D341Med (cell line): ENCODE data around the gene WBP1.
A peak's percentile ranks its signal among the peaks of the same experiment; 100 is the strongest.
"Not testable (repeated sequence)": the region's sequence is repeated elsewhere in the genome, so short reads cannot be mapped to it uniquely, and the experiment has no call there.

Experiments
- DNase-seq: peaks from one replicate; pipeline ENCODE4 v3.0.0; 2012; ENCODE audit warnings: low spot score

Gene WBP1

DNA sequence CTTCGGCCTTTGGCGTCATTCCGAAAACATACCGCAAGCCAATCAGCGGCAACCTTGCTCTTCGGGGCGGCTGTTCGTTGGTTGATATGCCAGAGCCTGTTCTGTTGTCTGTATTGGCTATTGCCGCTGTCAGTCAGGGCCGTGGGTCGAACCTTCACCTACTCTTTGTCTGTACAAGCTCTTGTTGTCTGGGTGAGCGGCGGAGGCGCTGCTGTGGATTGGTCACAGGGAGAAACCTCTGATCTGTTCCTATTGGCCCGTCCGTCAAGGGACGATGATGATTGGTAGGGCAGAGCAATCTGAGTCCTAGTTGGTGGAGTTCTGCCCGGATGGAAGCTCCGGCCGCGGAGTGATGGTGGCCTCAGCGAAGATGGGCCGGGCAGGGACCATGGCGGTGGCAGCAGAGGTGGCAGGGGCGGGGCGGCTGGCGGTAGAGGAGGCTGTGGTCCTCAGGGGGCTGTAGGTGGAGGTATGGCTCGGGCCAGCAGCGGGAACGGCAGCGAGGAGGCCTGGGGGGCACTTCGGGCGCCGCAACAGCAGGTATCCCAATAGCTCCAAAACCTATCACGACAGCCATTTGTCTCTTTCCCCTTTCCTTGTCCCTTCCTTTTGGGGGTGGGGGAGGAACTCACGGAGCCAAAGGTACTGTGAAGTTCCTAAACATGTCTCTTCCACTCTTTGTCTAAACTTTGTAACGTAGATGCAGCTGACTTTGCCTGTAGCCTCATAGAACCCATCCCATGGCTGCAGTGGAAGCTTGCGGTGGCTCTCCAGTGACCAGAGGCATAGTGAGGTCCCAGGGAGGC is at the start of gene WBP1:
Gene WBP1, plus strand, starts transcription at position 307 of the 806 bp plus-strand sequence. Its CDS starts 165 bp downstream, at position 472.
- peak; percentile 92 for DNase-seq

DNA sequence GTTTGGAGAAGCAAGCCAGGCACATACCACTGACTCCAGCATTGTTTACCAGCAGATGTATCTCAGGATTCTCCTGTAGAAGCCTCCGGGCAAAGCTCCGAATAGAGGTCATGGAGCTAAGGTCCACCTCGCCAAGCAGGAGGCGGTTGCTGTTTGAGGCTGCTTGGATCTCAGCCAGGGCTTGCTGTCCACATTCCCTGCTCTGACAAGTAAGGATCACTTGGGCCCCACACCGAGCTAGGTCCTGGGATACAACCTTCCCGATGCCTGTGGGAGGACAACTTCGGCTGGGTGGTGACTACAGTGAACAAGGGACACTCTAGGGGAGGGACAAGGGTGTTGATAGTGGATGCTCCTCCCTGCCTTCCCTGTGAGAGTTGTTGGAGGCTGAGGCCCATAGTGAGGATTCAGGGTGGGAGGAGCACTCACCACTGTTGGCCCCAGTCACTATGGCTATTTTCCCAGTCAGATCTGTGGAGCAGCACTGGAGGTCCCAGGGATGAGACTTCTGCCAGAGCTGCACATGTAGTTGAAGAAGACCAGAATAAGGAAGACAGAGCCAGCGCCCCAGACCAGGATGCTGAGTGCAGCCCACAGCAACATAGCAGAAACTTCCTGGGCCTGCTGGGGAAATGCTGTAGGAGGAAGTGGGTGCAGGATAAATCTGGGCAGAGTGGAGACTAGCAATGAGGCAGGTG is 45.1 kb upstream of the WBP1 start:
- no peak for DNase-seq

DNA sequence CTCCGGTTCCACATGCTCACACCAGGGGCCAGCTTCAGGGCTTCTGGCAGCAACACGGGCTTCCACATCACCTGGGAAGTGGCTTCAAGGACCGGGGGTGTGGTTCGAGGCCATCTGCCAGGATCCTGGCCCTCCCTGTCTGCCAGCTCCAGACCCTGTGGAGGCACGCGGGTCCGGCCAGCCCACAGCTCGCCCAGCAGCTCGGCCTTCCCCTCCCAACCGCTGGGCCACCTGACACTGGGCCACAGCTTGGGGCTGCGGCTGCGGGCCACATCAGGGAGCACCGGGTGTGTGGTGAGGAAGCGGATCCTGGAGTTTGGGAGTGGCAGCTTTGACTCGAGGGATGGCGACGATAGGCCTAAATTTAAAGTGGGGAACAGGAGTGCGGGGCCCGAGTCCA is 43.8 kb upstream of the WBP1 start:
- DNase-seq = no peak

DNA sequence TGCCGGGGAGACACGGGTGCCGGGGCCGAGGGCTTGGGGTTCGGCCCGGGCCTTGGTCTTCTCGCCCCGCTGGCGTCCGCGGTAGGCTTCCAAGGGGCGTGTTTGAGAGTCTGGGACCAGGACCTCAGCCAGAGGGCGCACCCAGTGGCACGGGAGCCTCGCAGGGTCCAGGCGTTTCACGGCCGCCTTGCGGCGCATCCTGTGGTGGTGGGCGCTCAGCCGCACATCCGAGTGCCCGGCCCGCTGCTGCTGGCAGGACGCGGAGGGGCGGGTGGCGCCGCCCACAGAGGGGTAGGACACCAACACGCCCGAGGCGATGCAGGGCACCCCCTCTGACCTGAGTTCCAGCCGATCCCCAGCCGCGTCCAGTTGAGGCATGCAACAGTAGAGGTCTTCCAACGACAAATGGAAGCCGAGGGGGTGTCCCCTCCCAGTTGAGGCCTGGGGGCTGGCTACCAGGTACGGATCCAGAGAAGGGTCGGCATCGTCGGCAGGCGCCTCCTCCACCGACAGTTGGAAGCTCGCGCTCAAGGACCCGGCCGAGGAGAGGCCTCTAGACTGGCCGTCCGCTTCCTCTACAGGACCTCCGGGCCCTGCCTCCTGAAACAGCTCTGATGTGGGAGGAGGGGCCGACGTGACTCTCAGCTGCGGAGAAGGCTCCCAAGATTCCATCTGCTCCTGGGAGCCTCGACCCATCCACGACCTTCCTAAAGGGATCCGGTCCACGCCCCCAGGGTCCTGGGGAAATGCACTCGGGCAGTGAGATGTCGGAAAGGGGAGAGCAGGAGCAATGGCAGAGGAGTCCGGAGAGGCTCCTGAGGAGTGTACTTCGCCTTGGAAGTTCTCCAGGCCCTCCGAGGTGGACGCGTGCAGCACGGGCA is 43.1 kb upstream of the WBP1 start:
- no peak for DNase-seq

DNA sequence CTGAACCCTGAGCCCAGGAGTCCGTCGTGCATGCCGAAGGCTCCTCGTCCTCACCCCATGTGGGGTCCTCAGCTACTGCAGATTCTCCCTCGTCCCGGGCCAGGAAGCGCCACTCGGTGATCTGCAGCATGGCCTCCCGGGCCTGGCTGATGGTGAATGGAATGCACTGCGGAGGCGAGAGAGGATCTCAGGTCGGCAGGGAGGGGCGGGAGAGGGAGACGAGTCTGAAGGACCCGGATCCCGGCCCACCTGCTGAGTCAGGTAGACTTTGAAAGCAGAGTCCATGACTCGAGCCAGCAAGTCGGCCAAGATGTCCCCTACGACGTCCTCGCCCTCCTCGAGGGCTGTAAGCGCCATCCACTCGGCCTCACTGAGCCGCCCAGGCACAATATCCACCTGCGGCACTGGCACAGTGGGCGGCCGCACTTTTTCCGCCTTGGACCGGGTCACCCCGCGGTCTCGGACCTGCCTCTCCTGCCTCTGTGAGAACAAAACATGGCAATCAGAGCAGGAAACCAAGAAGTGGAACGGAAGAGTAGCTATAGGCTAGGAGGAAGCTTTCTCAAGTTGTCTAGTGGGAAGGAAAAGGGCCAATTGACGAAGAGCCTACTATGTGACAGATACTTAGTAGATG is 42.4 kb upstream of the WBP1 start:
- DNase-seq = peak; percentile 14

DNA sequence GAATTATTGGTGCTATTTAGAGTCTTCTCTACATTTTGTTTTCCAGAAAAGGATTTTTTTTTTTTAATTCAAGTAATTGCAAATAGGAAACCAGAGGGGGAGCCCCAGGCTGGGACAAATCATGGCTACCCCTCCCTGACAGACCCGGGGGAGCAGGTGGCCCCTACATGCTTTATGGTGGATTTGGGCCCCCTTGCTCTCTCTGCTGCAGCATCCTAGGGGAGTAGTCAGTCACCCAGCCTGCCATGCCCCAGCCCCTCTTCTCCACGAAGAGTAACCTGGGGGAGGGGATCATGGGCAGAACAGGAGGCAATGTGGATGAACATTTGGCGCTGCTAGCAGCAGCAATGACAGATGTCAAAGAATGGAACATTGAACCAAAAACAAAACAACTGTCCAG is 41.5 kb upstream of the WBP1 start:
- peak; percentile 13 for DNase-seq

DNA sequence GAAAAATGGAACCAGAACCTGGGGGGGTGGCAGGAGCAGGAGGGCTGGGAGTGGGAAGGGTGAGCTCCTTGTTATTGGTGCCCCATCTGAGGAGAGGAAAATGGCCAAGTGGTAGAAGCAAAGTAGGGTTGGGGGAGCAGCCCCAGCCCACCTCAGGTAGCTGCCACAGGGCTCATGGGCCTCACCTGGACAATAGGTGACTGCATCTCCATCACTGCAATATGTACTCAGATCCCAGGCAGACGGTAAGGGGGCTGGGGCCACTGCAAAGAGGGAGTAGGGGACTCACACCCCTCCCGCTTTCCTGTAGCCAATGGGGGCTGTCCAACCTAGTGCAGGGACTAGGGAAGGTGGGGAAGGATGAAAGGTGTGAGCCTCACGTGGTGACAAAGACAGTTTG is 41.0 kb upstream of the WBP1 start:
- no peak for DNase-seq

DNA sequence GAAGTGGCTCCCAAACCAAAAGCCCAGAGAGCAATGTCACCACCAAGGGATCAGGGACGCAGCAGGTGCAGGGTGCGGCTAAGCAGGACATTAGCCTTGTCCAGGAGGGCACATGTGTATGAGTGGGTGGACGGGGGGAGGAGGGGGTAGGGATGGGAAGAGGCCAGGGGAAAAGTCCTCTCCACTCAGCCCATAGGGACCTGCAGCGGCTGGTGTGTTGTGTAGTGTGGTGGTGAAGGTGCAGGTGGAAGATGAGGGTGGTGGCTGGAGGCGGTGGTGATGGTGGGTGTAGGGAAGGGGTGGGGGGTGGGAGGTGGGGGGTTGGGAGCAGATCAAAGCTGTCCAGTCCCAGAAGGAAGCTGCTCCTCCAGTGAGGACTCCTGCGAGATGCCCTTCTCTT is 40.5 kb upstream of the WBP1 start:
- no peak for DNase-seq

DNA sequence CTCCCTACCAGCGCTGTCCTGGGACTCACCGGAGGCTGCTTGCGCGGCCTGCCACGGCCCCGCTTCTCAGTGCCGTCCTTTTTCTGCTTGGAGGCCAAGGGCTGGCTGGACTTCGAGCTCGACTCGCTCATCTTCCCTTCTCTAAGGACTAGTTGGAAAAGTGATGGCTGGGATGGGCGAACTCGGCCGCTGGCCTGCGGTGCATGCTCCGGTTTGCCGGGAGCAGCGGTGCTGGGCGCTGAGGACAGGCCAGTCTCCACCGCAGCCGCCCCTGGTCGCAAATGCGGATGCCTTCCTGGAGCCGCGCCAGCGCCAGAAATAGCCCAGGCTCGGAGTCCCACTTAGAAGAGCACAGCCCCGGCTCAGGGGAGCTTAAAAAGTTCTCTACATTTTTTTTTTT is 39.9 kb upstream of the WBP1 start:
- no peak for DNase-seq

DNA sequence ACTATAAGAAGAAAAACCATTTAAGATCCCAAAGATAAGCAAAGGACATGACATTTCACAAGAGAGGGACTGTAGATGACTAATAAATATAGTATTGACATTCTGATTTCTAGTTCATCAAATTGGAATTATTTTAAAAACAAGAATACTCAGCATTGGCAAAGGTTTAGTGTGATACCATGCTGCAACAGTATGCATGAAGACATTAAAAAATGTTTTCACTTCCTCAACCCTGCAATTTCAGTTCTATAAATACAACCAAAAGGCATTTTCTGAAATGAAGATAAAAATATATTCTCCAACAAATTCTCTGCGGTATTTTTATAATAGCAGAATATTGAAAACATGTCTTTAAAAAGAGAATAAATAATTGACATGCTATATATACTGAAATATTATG is 38.9 kb upstream of the WBP1 start:
- DNase-seq = no peak

DNA sequence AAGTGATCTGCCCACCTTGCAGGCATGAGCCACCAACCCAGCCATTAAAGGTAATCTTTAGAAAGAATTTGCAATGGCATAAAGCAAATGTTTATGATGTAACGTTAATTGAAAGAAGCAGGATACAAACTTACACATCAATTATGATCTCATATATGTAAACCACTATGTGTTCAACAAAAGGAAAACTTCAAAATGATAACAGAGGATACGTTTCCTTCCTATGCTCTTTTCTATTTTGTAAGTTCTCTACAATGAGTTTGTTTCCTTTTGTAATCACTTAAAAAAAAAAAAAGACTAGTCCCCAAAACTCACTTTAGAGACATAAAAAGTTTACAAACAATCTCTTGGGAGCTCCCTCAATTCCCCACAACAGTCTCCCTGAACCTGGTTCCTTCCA is 38.2 kb upstream of the WBP1 start:
- DNase-seq = no peak

DNA sequence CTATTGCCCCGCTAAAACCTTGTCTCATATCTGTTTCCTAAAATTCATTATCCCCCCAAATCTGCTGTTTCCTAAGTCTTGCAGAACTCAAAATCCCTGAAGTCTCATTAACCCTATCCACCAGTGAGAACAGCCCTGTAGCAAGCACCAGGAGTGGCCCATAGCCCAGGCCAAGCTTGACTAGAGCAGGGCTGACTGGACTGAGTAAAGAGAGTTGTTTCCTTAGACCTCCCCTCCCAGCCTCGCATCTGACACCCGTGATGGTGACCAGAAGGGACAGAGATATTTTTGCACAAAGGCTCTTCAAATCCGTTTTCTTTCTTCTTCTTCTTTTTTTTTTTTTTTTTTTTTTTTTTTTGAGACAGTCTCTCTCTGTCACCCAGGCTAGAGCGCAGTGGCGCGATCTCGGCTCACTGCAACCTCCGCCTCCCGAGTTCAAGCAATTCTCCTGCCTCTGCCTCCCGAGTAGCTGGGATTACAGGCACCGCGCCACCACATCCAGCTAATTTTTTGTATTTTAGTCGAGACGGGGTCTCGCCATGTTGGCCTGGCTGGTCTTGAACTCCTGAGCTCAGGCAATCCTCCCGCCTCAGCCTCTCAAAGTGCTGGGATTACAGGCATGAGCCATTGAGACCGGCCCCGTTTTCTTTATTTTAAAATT is 37.7 kb upstream of the WBP1 start:
- not testable (repeated sequence) for DNase-seq

DNA sequence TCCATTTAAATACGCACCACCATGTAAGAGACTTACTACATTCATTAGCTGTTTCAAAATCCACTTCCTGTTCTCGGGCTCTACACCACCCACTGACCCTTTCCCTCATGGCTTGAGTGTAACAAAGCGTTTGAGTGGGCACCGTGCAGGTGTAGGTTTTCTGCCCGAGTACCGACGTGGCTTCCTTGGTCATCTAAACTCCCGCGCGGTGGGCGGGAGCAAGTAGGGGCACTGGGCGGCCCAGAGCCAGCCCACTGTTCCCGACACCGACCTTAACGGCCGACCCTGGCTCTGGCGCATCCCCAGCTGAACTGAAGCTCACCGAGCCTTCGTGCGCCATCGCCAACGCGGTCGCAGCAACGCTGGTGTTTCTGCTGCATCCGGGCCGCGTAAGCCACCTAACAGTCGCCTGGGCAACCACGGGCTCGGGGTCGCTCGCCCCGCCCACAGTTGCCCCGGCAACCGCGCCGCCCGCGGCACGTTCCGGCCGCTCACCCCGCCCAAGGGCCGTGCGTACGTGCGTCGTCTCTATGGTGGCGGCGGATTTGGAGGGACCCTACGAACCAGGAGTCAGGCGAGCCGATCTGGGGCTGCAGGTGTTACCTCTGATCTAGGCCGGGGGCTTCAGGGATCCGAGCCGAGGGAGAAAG is 36.9 kb upstream of the WBP1 start, which contains the start of the genes C2orf81 and WDR54:
Gene C2orf81, minus strand, starts transcription at position 399 of the 650 bp plus-strand sequence. Its CDS starts 59 bp downstream, at position 340.
Gene WDR54, plus strand, starts transcription at position 510 of the 650 bp plus-strand sequence. CDS start 424 bp downstream, outside the sequence.
- peak; percentile 98 for DNase-seq

DNA sequence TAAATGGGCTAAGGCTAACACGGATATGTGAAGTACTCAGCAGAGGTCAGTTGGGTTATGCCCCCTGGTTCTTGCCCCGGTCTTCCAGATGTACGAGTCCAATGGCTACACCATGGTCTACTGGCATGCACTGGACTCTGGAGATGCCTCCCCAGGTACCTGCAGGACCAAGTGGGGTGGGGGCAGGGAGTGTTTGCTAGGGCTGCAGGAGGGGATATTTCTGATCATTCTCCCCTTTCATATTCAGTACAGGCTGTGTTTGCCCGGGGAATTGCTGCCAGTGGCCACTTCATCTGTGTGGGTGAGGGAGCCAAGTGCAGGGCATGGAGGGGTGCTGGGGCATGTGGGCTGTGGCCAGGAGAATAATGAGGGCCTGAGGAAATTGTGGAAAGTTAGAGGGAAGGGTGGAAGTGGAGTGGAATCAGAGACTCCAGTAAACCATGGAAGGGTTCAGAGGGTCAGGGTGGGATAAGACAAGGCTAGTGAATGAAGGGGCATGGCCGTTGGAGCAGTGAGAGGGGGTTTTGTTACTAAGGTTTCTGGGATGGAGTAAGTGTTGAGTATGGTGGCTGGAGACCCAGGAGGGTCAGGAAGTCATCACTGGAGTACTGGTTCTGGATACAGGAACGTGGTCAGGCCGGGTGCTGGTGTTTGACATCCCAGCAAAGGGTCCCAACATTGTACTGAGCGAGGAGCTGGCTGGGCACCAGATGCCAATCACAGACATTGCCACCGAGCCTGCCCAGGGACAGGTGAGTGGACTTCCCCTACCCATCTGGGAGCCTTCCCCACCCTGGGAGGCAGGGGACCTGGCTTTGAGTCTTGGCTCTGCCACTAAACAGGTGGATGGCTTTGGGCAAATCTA is 34.8 kb upstream of the WBP1 start:
- no peak for DNase-seq

DNA sequence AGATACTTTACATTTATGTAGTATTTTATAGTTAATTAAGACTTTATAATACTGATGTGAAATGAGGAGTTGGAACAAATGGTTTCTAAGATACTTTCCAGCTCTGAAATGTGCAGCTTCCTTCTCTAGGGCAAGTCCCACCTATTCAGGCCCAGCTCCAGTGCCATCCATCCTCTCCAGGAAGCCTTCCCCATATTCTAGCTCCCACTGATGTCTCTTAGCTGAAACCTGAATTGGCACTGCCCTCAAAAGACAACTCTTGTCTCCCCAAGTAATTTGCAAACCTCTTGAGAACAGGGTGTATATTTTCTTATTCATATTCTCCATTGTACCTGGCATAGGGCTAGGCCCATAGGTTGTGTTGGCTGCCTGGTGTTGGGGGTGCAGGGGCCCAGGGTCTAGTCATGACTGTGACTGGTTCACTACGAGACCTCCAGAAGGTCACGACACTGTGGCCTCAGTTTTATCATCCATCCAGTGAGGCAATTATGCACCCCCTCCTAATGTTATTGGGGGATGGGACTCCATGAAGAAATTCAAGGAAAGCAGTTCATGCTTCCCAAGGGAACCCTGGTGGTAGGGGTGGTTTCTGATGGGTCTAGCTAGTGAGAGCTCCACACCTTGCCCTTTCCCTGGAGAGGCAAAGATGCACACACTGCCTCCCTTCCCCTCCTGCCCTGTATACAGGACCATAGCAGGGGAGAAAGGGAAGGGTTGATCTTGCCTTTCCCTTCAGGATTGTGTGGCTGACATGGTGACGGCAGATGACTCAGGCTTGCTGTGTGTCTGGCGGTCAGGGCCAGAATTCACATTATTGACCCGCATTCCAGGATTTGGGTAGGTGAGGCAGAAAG is 33.9 kb upstream of the WBP1 start:
- DNase-seq = no peak

DNA sequence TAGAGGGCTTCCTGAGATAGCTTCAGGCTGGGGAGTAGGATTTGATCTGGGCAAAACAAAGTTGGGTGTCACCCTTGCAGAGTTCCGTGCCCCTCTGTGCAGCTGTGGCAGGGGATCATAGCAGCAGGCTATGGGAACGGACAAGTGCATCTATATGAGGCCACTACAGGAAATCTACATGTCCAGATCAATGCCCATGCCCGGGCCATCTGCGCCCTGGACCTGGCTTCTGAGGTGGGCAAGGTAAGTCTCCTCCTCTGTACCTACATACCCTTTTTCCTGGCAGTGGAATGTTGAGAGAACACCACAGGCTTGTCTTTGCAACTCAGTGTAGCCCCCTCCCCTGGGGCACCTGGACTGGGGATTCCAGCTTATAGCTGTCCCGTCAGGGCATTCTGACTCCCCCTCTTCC is 33.2 kb upstream of the WBP1 start:
- DNase-seq = no peak

DNA sequence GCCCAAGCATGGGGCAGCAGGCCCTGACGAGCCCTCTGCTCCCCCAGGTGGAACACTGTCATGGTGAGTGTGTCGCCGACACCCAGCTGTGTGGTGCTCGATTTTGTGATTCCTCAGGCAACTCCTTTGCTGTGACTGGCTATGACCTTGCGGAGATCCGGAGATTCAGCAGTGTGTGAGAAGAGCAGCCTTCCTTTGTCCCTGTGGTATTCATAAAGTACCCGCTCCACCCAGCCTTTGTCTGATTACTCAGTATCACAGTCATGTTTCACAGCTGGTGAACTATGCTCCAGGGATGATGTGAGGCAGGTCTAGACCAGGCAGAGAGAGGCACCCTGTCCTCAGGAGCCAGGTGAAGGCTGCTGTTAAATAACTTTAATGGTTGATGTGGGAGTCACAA is 32.7 kb upstream of the WBP1 start:
- DNase-seq = no peak

DNA sequence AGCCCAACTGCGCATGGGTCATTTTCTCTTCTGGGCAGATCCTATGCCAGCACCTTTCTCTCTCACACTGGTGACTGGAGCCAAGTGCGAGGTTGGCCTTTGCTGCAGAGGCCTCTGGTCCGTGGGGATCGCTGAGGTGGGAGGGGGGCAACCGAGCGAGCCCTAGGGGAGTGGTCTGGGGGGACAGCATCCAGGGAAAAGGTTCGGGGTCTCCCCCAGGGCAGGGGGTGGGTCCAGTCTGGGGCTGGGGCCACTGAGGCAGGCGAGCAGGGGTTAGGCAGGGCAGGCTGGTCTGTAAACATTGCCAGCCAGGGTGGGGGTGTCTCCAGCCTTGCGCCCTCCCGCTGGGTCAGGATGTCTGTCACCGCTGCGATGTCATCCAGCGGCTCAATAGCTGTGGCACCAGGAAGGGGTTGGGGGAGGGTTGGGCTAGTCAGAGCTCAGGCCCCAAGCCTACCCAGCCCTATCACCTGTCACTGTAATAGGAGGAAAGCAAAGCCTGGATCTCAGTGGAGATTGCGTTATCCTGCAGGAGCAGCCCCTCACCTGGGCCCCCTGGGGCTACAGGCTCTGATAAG is 32.0 kb upstream of the WBP1 start:
- peak; percentile 10 for DNase-seq
